HCT116 (cell line): Measurements from ENCODE around the gene DMXL2. TPM values are rescaled to one million over a fixed set of nuclear protein-coding genes. Genes with fewer than 3 reads are reported as not detected.

Experiments
- ATAC-seq: fragments of 200-7000 bp; cut with Tn5 transposase; 2 replicates; pipeline ENCODE4 v1.9.1; 2020; ENCODE audit warnings: mild to moderate bottlenecking, moderate library complexity
- BruUV-seq: library from RNA; stranded (reverse); fragments of 400-500 nt; replicated peaks from 2 replicates; lab custom pipeline; 2021; lab: Mats Ljungman, UMichigan
- CTCF ChIA-PET: fragments of 300-600 bp; sonication (Branson Sonifier 250); formaldehyde crosslinking; loops from one replicate; lab custom pipeline; 2021; ENCODE audit warnings: antibody characterized with exemption; lab: Charles Lee
- POLR2A ChIA-PET: fragments of 300-600, 350-600 bp; sonication (Branson Sonifier 250); formaldehyde crosslinking; loops from one replicate; lab custom pipeline; 2021; ENCODE audit warnings: antibody characterized with exemption; lab: Charles Lee
- RAD21 ChIA-PET, 2 experiments: fragments of 300-600 bp; sonication (Branson Sonifier 250); formaldehyde crosslinking; loops; one replicate each; lab custom pipeline; 2023; ENCODE audit warnings: low total read pairs in 2 of 2; ENCODE audit not compliant: uncharacterized antibody in 2 of 2, unreplicated experiment in 2 of 2, low non-redundant PET in 1 of 2; lab: Charles Lee
- DNase-seq: peaks from one replicate; pipeline ENCODE4 v3.0.0-alpha.2; 2010; ENCODE audit warnings: low read depth, low spot score
- H2AFZ ChIP-seq: fragments of 200-600 bp; shearing (Covaris generic), sonication (generic); 2 replicates; pipeline ENCODE4 v1.6.1; 2017; ENCODE audit warnings: low read depth, mixed run types, mixed read lengths, antibody characterized with exemption, low read length; ENCODE audit not compliant: poor library complexity, severe bottlenecking
- H3K27ac ChIP-seq: 2 replicates; pipeline ENCODE4 v1.5.1; 2012; ENCODE audit warnings: low read depth, low read length
- H3K27me3 ChIP-seq: fragments of 200-600 bp; sonication (generic); 2 replicates; pipeline ENCODE4 v1.6.1; 2016; ENCODE audit warnings: mixed run types, low read length, mixed read lengths; ENCODE audit not compliant: insufficient read depth
- H3K36me3 ChIP-seq, 2 experiments: fragments of 200-500 bp in 1 of 2; fragments of 200-600 bp in 1 of 2; sonication (Bioruptor generic) in 1 of 2; sonication (generic) in 1 of 2; 2 replicates each; pipeline versions ENCODE4 v1.5.1 to v1.6.1; 2014 to 2016; ENCODE audit warnings: low read length in 2 of 2, inconsistent platforms in 1 of 2, mixed read lengths in 1 of 2, mixed run types in 1 of 2; ENCODE audit not compliant: insufficient read depth in 2 of 2, control insufficient read depth in 1 of 2
- H3K4me1 ChIP-seq, 2 experiments: fragments of 200-600 bp in 1 of 2; sonication (generic) in 1 of 2; 2 replicates each; pipeline versions ENCODE4 v1.5.1 to v1.6.1; 2012 to 2017; ENCODE audit warnings: low read length in 2 of 2, inconsistent platforms in 1 of 2, mild to moderate bottlenecking in 1 of 2, mixed read lengths in 1 of 2, mixed run types in 1 of 2, moderate library complexity in 1 of 2; ENCODE audit not compliant: insufficient read depth in 2 of 2, control insufficient read depth in 1 of 2
- H3K4me2 ChIP-seq: fragments of 200-600 bp; sonication (generic); 2 replicates; pipeline ENCODE4 v1.6.1; 2017; ENCODE audit warnings: mixed run types, low read length, mixed read lengths
- H3K4me3 ChIP-seq, 2 experiments: fragments of 200-600 bp in 1 of 2; sonication (generic) in 1 of 2; replicated peaks in 1 of 2; 2 replicates each; pipeline ENCODE4 v1.5.1; 2011 to 2016; ENCODE audit warnings: low read length in 2 of 2, control low read depth in 1 of 2, low read depth in 1 of 2, mild to moderate bottlenecking in 1 of 2, mixed read lengths in 1 of 2, mixed run types in 1 of 2
- H3K79me2 ChIP-seq: fragments of 200-600 bp; sonication (generic); 2 replicates; pipeline ENCODE4 v1.6.1; 2017; ENCODE audit warnings: mild to moderate bottlenecking, mixed run types, low read length, moderate library complexity, mixed read lengths; ENCODE audit not compliant: insufficient read depth
- H3K9ac ChIP-seq: fragments of 200-600 bp; sonication (generic); 2 replicates; pipeline ENCODE4 v1.6.1; 2016; ENCODE audit warnings: low read length, mixed read lengths
- H3K9me2 ChIP-seq: fragments of 200-600 bp; sonication (generic), shearing (Covaris generic); 2 replicates; pipeline ENCODE4 v1.6.1; 2017; ENCODE audit warnings: mixed run types, mild to moderate bottlenecking, moderate library complexity; ENCODE audit not compliant: insufficient read depth
- H3K9me3 ChIP-seq, 2 experiments: fragments of 200-500 bp in 1 of 2; fragments of 200-600 bp in 1 of 2; sonication (Bioruptor generic) in 1 of 2; sonication (generic) in 1 of 2; 2 replicates each; pipeline ENCODE4 v1.6.1; 2014 to 2017; ENCODE audit warnings: low read length in 2 of 2, mixed read lengths in 2 of 2, inconsistent platforms in 1 of 2, low read depth in 1 of 2, mild to moderate bottlenecking in 1 of 2, mixed run types in 1 of 2, moderate library complexity in 1 of 2; ENCODE audit not compliant: control insufficient read depth in 1 of 2, insufficient read depth in 1 of 2
- H4K20me1 ChIP-seq: fragments of 200-600 bp; sonication (generic), shearing (Covaris generic); 2 replicates; pipeline ENCODE4 v1.6.1; 2017; ENCODE audit warnings: mixed run types, mild to moderate bottlenecking, moderate library complexity; ENCODE audit not compliant: insufficient read depth
- CBX3 ChIP-seq: IDR thresholded peaks from 2 replicates; pipeline ENCODE4 v1.6.1; 2012; ENCODE audit warnings: low read depth
- CEBPB ChIP-seq: IDR thresholded peaks from 2 replicates; pipeline ENCODE4 v1.6.1; 2012; ENCODE audit warnings: low read depth
- CTCF ChIP-seq, 3 experiments: fragments of 200-600 bp in 1 of 3; sonication (generic) in 1 of 3; IDR thresholded peaks in 2 of 3; conservative IDR thresholded peaks in 1 of 3; 2 replicates each; pipeline ENCODE4 v1.5.1; 2012 to 2017; ENCODE audit warnings: low read depth in 2 of 3, low read length in 2 of 3, antibody characterized with exemption in 1 of 3, borderline replicate concordance in 1 of 3, control low read depth in 1 of 3, mild to moderate bottlenecking in 1 of 3, mixed read lengths in 1 of 3, mixed run types in 1 of 3, moderate library complexity in 1 of 3; ENCODE audit not compliant: insufficient read depth in 1 of 3
- EGR1 ChIP-seq: IDR thresholded peaks from 2 replicates; pipeline ENCODE4 v1.6.1; 2012; ENCODE audit warnings: low read depth
- ELF1 ChIP-seq: IDR thresholded peaks from 2 replicates; pipeline ENCODE4 v1.6.1; 2012; ENCODE audit warnings: low read depth, borderline replicate concordance
- EZH2 ChIP-seq: fragments of 200-600 bp; sonication (generic); IDR thresholded peaks from 2 replicates; pipeline ENCODE4 v1.6.1; 2017; ENCODE audit warnings: antibody characterized with exemption, mixed run types
- EZH2phosphoT487 ChIP-seq: fragments of 200-600 bp; IDR thresholded peaks from 2 replicates; pipeline ENCODE4 v1.6.1; 2018; ENCODE audit warnings: antibody characterized with exemption, borderline replicate concordance
- FOSL1 ChIP-seq: IDR thresholded peaks from 2 replicates; pipeline ENCODE4 v1.6.1; 2012; ENCODE audit warnings: low read depth
- JUND ChIP-seq: IDR thresholded peaks from 2 replicates; pipeline ENCODE4 v1.6.1; 2012
- MAX ChIP-seq: IDR thresholded peaks from 2 replicates; pipeline ENCODE4 v1.6.1; 2012
- POLR2A ChIP-seq: IDR thresholded peaks from 2 replicates; pipeline ENCODE4 v1.7.0; 2011; ENCODE audit warnings: borderline replicate concordance; ENCODE audit not compliant: insufficient read depth, insufficient read length; ENCODE audit errors: extremely low read depth
- POLR2AphosphoS5 ChIP-seq: IDR thresholded peaks from 2 replicates; pipeline ENCODE4 v1.6.1; 2011; ENCODE audit warnings: mild to moderate bottlenecking, low read depth, low read length, moderate library complexity
- RAD21 ChIP-seq: IDR thresholded peaks from 2 replicates; pipeline ENCODE4 v1.6.1; 2012; ENCODE audit warnings: low read depth, mild to moderate bottlenecking
- SIN3A ChIP-seq: IDR thresholded peaks from 2 replicates; pipeline ENCODE4 v1.6.1; 2012; ENCODE audit warnings: low read depth
- SP1 ChIP-seq: IDR thresholded peaks from 2 replicates; pipeline ENCODE4 v1.6.1; 2012; ENCODE audit warnings: low read depth
- SRF ChIP-seq: IDR thresholded peaks from 2 replicates; pipeline ENCODE4 v1.6.1; 2012; ENCODE audit warnings: low read depth
- YY1 ChIP-seq: IDR thresholded peaks from 2 replicates; pipeline ENCODE4 v1.6.1; 2011; ENCODE audit warnings: low read length, low read depth, moderate library complexity, mild to moderate bottlenecking; ENCODE audit not compliant: insufficient replicate concordance; ENCODE audit errors: extremely low read depth
- ZBTB33 ChIP-seq: IDR thresholded peaks from 2 replicates; pipeline ENCODE4 v1.6.1; 2011; ENCODE audit warnings: mild to moderate bottlenecking, low read length, moderate library complexity; ENCODE audit not compliant: insufficient replicate concordance; ENCODE audit errors: extremely low read depth
- ZFX ChIP-seq: fragments of 450-650 bp; IDR thresholded peaks from 2 replicates; pipeline ENCODE4 v1.6.1; 2017
- ZNF274 ChIP-seq: fragments of 200-500 bp; sonication (Bioruptor generic); IDR thresholded peaks from 2 replicates; pipeline ENCODE4 v1.6.1; 2014; ENCODE audit warnings: mild to moderate bottlenecking, low read depth, low read length, inconsistent platforms
- intact Hi-C: fragments of 100-400 bp; cut with micrococcal nuclease; formaldehyde crosslinking; loops from 2 replicates; pipeline ENCODE4 v1.10.0; 2022
- total RNA-seq: library from RNA; stranded (reverse); gene quantifications from one replicate; pipeline ENCODE4 v1.2.1, GENCODE V29; 2021; ENCODE audit not compliant: unreplicated experiment

Gene DMXL2
- total RNA-seq, 1 experiment from 2014 or later: 21.5 TPM

GRCh38 chr15:51576286-51576850 is 46.2 kb downstream of the DMXL2 start (continued):
- no peak for TF ChIP-seq EZH2phosphoT487
- no peak for TF ChIP-seq POLR2A
- no peak for TF ChIP-seq CEBPB
- TF ChIP-seq MAX: no peak
- TF ChIP-seq ELF1: no peak
- no peak for TF ChIP-seq FOSL1
- TF ChIP-seq CBX3: no peak

GRCh38 chr15:51575775-51576174 is 46.8 kb downstream of the DMXL2 start:
- no peaks in the 10 kb centered on the region for H3K9me3 ChIP-seq
- intact Hi-C loops: no loop called here
- CTCF ChIA-PET: interaction anchor here (0.5 kb wide), 1 partner anchor 9 kb away, joined by 3 read pairs; no protein-coding TSS in a partner anchor
- H4K20me1 ChIP-seq: no peaks in the 10 kb centered on the region
- no peak overlapping the region for H3K9ac ChIP-seq
- BruUV-seq: no TSS peak
- H3K36me3 ChIP-seq: no peaks in the 10 kb centered on the region
- RAD21 ChIA-PET: no interaction called here
- POLR2A ChIA-PET: no interaction called here
- H3K4me1 ChIP-seq: peaks cover 0 to 8% of the 10 kb centered on the region in 2 experiments; a peak in 1 of 4 replicates
- H3K9me2 ChIP-seq: no peaks in the 10 kb centered on the region
- H3K27me3 ChIP-seq: no peaks in the 10 kb centered on the region
- H3K4me3 ChIP-seq: no peak overlapping the region
- DNase-seq (no peak), ATAC-seq (no peak)
- H3K79me2 ChIP-seq: peaks cover 5% of the 10 kb centered on the region; the same call in 1 of the 2 replicates
- no peak for TF ChIP-seq EZH2
- TF ChIP-seq RAD21: no peak
- no peak for TF ChIP-seq ZNF274
- TF ChIP-seq EGR1: no peak
- no peak for TF ChIP-seq EZH2phosphoT487
- TF ChIP-seq ZFX: no peak
- TF ChIP-seq SRF: no peak
- no peak for TF ChIP-seq JUND
- no peak for TF ChIP-seq CBX3
- no peak for TF ChIP-seq CEBPB
- TF ChIP-seq POLR2AphosphoS5: no peak
- no peak for TF ChIP-seq FOSL1
- TF ChIP-seq CTCF (IDR thresholded peaks at IDR 0.05 in 2 of 3, conservative IDR thresholded peaks at IDR 0.05 in 1 of 3; ENCODE audit: borderline replicate concordance in 1 of 3, insufficient read depth in 1 of 3, low read depth in 2 of 3, low read length in 2 of 3): no peak
- TF ChIP-seq MAX: no peak
- no peak for TF ChIP-seq ZBTB33
- TF ChIP-seq SIN3A: no peak
- no peak for TF ChIP-seq ELF1
- TF ChIP-seq SP1: no peak
- no peak for TF ChIP-seq YY1
- H3K27ac ChIP-seq: no peak overlapping the region
- H2AFZ ChIP-seq: no peak overlapping the region
- no peak overlapping the region for H3K4me2 ChIP-seq
